GM20431 (cell line): ENCODE results near the gene KIAA1217.

ENCODE experiments used
- in situ Hi-C: fragments of 300-500 bp; cut with MseI, MboI; formaldehyde crosslinking; loops from one replicate; pipeline ENCODE4 v1.15.0; 2020; ENCODE audit warnings: low sequenced_read_pairs; ENCODE audit not compliant: unreplicated experiment

KIAA1217 gene

GRCh38 chr10:24240041-24240751 lies 31.3 kb downstream of the KIAA1217 start:
- in situ Hi-C loops: no loop called here

DNA sequence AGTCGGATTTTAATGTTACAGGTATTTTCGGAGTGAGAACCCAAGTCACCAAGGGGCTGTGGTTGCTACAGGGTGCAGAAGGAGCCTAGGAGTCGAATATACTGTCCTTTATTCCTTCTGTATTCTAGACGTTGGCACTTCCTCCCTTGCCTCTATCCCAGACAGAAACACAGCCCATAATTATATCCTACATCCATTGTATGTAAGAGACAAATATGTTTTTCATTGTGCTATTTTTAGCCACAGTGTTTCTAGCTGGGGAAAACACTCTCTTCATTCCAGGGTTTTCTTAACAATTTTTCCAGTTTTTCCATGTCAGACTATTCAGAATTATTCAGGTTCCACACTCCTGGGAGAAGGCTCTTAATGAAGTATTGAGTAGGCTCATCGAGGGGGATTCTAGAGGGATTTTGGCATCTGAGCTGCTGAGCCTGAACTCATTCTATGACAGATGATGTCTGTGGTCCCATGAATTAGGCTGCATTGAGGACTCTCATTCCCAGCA lies 32.6 kb downstream of the KIAA1217 start:
- in situ Hi-C loops: no loop called here

DNA sequence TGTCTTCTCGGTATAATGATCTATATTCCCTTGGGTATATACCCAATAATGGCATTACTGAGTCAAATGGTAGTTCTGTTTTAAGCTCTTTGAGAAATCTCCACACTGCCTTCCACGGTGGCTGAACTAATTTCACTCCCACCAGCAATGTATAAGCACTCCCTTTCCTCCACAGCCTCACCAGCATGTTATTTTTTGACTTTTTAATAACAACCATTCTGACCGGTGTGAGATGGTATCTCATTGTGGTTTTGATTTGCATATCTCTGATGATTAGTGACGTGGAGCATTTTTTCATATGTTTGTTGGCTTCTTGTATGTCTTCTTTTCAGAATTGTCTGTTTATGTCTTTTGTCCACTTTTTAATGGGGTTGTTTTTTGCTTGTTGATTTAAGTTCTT lies 33.6 kb downstream of the KIAA1217 start:
- in situ Hi-C loops: no loop called here

DNA sequence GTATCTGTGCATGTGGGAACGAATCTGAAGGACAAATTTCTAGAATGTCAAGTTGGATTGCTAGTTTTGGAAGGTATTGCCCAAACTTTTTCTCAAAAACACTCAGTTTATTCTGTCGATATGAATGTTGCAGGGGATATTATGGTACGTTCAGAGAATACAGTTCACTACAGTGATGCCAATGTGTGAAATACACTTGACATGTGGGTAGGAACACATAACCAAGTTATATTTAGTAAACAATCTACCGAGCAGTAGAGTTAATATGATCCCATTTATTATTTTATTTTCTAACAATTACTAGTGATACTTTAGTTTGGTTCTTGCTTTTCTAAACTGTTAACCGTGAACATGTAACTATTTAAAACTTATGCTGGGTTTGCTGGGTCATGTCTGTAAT lies 37.4 kb downstream of the KIAA1217 start:
- in situ Hi-C loops: no loop called here

- in situ Hi-C loops: no loop called here
Measured at GRCh38 chr10:24247841-24248240, 38.9 kb downstream of the KIAA1217 start.

GRCh38 chr10:24249829-24250415 lies 41.0 kb downstream of the KIAA1217 start:
- in situ Hi-C loops: no loop called here

GRCh38 chr10:24251547-24251946 lies 42.6 kb downstream of the KIAA1217 start:
- in situ Hi-C loops: no loop called here

- in situ Hi-C loops: no loop called here
Measured at GRCh38 chr10:24254180-24254579, 45.2 kb downstream of the KIAA1217 start.

- in situ Hi-C loops: no loop called here
Measured at GRCh38 chr10:24255115-24255880, 46.4 kb downstream of the KIAA1217 start.

DNA sequence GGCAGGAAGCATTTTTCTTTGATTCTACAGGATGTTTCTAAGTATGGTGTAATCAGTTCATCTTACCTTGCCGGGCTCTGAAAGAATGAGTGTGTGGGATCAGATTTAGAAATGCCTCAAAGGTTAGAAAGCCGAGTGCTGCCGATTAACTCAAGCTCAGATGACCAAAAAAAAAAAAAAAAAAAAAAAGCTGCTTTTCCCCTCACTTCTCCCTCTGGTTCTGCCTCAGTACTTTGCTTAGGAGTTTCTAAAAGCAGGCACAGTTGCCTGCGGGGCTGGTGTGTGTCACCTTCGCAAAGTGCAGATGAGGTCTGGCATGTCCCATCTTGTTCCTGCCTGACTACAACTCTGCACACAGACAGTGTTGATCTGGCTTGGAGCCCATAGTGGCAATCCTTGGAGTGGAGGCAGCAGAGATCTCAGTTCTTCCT lies 47.0 kb downstream of the KIAA1217 start:
- in situ Hi-C loops: no loop called here

DNA sequence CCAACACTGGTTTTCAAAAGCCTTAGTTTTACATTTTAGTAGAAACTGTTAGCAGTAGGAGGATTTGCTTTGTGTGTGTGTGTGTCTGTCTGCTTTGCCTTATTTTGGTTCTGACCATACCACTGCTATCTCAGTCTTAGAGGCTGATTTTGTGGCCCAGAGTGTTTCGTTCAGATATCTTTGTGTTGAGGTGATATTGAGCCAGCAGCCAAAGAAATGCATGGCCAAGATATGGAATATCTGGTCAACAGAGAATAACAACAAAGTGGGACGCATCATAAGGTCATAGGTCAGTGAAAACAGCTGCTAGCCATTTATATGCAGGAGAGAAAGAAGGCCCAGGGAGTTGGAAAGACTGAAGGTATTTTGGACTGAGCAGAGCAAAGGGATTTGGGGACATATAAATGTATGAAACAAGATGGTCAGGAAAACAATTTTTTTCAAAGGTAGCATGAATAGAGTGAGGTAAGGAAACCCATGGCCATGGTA lies 47.7 kb downstream of the KIAA1217 start:
- in situ Hi-C loops: no loop called here

GRCh38 chr10:24257588-24257987 lies 48.6 kb downstream of the KIAA1217 start:
- in situ Hi-C loops: no loop called here

GRCh38 chr10:24259365-24260130 lies 50.6 kb downstream of the KIAA1217 start:
- in situ Hi-C loops: no loop called here

GRCh38 chr10:24261627-24262026 lies 52.7 kb downstream of the KIAA1217 start:
- in situ Hi-C loops: no loop called here

DNA sequence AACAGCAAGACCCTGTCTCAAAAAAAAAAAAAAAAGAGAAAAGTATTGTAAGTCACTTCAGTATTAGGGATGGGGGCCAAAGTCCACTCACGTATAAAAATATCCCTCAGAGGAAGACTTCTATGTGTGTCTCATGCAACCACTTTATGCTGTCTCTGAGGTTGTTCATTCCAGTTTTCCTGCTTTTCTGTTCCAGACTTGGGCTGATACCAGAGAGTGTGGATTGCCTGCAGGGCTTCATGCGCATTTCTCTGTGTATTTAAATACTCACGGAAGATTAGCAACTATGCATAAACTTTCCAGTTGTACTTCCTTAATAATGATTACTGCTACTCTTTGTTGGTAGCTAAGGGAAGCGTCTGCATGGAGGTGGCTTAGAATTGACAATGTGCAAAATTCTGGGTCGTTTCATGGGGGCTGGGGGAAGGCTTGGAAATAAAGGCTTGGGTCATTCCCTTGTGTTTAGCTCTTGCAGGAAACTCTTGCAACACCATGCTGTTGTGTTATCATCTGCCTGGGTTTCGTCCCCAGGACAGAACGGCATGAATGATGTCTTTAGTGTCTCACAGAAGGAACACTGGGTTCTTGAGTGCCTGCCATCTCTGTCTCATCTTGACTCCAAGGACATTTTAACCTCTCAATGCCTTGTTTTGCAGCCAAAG lies 54.1 kb downstream of the KIAA1217 start:
- in situ Hi-C loops: no loop called here

DNA sequence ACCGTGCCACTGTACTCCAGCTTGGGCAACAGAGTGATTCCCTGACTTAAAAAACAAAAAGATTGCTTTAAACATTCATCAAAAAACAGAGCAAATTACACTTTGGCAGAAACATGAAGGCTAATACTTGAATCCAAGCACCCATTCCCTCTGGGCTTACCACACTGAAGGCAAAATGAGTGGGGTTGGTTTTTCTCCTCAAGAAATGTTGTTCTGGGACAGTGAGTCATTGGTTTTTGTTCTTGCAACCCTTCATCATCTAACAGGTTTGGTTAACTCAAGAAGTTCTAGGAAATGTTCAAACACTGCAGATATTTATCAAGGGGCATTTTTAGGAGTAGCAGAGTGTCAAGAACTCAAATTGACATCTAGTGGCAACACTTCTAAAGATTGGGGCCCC lies 60.5 kb downstream of the KIAA1217 start:
- in situ Hi-C loops: no loop called here

DNA sequence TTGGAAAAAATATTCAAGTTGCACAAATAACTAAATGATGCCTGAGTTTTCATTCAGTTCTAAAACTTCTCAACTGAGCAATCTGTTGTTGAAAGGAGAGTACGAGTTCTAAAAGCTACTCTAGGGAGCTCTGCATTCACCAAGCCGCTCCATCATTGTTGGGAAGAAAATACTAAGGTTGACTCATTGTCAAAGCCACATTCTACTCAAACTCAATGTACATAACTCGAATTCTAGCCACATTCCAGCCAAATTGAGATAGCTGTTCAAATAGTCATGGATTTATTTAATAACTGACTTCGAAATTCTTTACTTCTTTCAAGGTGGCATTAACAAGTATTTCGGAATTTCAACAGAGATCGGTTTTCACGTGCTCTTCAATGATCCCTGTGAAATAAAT lies 63.4 kb downstream of the KIAA1217 start:
- in situ Hi-C loops: no loop called here

DNA sequence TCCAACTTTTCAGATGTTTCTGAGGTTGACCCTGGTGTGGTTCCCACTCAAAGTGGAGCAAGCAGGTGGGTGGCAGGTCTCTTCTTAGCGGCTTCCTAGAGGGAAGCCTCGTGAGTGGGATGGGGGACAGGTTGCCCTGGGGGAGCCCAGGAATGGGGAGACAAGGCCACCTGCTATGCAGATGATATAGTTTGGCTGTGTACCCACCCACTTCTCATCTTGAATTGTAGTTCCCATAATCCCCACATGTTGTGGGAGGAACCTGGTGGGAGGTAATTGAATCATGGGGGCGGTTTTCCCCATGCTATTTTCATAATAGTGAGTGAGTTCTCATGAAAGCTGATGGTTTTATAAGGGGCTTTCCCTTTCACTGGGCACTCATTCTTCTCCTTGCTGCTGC lies 68.3 kb downstream of the KIAA1217 start:
- in situ Hi-C loops: no loop called here

DNA sequence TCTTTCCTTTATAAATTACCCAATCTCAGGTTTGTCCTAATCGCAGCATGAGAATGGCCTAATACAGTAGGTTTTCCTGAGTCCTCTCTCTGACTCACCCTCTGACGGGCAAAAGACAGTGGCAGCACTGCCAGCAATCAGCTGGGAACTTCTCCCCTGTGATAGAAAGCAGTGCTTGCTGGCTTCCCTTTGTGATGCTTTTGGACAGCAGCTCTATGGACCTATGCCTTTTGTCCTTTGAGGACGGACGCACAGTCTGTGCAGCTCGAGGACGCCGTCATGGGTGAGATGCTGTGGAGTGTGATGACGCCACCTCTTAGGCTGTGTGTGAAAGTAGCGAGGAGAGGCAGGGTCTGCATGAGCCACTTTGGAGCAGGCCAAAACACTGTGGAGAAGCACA lies 68.8 kb downstream of the KIAA1217 start:
- in situ Hi-C loops: no loop called here
